GM10248 (cell line): ENCODE measurements around the gene MREG.

Source experiments
- CTCF ChIA-PET: fragments of 300-600 bp; sonication (Branson Sonifier 250); formaldehyde crosslinking; extraction: SDS; loops from one replicate; lab custom pipeline; 2021; ENCODE audit warnings: antibody characterized with exemption; lab: Yijun Ruan, JAX
- POLR2A ChIA-PET: fragments of 350-650 bp; sonication (Branson Sonifier 250); formaldehyde crosslinking; extraction: SDS; loops from one replicate; lab custom pipeline; 2020; ENCODE audit warnings: antibody characterized with exemption; lab: Yijun Ruan, JAX
- DNase-seq: peaks from one replicate; pipeline ENCODE4 v3.0.0; 2012; ENCODE audit errors: extremely low spot score
- CTCF ChIP-seq: IDR thresholded peaks from 2 replicates; pipeline ENCODE4 v1.5.1; 2012; ENCODE audit warnings: mild to moderate bottlenecking, low read depth; ENCODE audit errors: extremely low read depth, missing control alignments, control extremely low read depth

The MREG gene

GRCh38 chr2:216008387-216008786 is 5.0 kb downstream of the MREG start:
- no peak for DNase-seq
- ChIA-PET POLR2A (no interaction called here), CTCF (interaction anchor here (1.1 to 6.4 kb wide), 5 partner anchors 9 to 36 kb away, joined by 3 to 54 read pairs (median 4); no protein-coding TSS in a partner anchor)
- TF ChIP-seq CTCF, result no peak

GRCh38 chr2:216006164-216006663 is 7.1 kb downstream of the MREG start:
- POLR2A ChIA-PET, result interaction anchor here (0.9 kb wide), 1 partner anchor 9 kb away, joined by 3 read pairs; no protein-coding TSS in a partner anchor
- no peak for TF ChIP-seq CTCF
- peak; percentile 39 for DNase-seq
- CTCF ChIA-PET, result interaction anchor here (1.8 to 6.4 kb wide), 4 partner anchors 9 to 21 kb away, joined by 6 to 54 read pairs (median 18); no protein-coding TSS in a partner anchor

GRCh38 chr2:216004697-216005283 is 8.6 kb downstream of the MREG start:
- no peak for DNase-seq
- no peak for TF ChIP-seq CTCF
- POLR2A ChIA-PET, result interaction anchor here (0.6 to 0.7 kb wide), 2 partner anchors 25 to 503 kb away, joined by 3 to 6 read pairs; no protein-coding TSS in a partner anchor
- CTCF ChIA-PET, result interaction anchor here (0.9 to 6.4 kb wide), 3 partner anchors 9 to 17 kb away, joined by 7 to 54 read pairs (median 29); partner anchors contain the start of gene MREG

- CTCF ChIA-PET, result interaction anchor here (1.1 to 6.4 kb wide), 5 partner anchors 8 to 30 kb away, joined by 3 to 54 read pairs (median 7); no protein-coding TSS in a partner anchor
- DNase-seq, result no peak
- TF ChIP-seq CTCF, result no peak
- POLR2A ChIA-PET, result no interaction called here
Measured at GRCh38 chr2:216003876-216004696, 9.3 kb downstream of the MREG start.

GRCh38 chr2:216002693-216003092 is 10.7 kb downstream of the MREG start:
- no peak for DNase-seq
- POLR2A ChIA-PET, result no interaction called here
- no peak for TF ChIP-seq CTCF
- CTCF ChIA-PET, result interaction anchor here (0.9 to 3.3 kb wide), 9 partner anchors 9 to 31 kb away, joined by 3 to 16 read pairs (median 7); no protein-coding TSS in a partner anchor

GRCh38 chr2:216002101-216002678 is 11.2 kb downstream of the MREG start:
- ChIA-PET POLR2A (no interaction called here), CTCF (interaction anchor here (0.9 to 3.3 kb wide), 8 partner anchors 10 to 32 kb away, joined by 3 to 16 read pairs (median 10); no protein-coding TSS in a partner anchor)
- no peak for DNase-seq
- TF ChIP-seq CTCF, result no peak
